ENCODE data around the gene ARID2. TPM values are rescaled to one million over a fixed set of nuclear protein-coding genes. Genes with fewer than 3 reads are reported as not detected.

Gene ARID2
- total and polyA plus RNA-seq, 2 of the 4 experiments (the other 2 are of a cell fraction), result 5.4 to 28.1 TPM

GRCh38 chr12:45898094-45898493 lies 168.6 kb downstream of the ARID2 start:
- Histone ChIP-seq H3K23ac (ENCODE audit: low read depth, low read length) (no peak overlapping the region), H3K14ac (replicated peaks; ENCODE audit: low read depth, low read length) (no peak overlapping the region), H3K79me1 (ENCODE audit: low read depth in 1 of 2, low read length in 2 of 2) (no peaks in the 10 kb centered on the region; a peak in 1 of 4 replicates), H3K9me1 (ENCODE audit: insufficient read depth, low read length) (peaks cover 10% of the 10 kb centered on the region), H3K4ac (ENCODE audit: low read depth, low read length) (no peak overlapping the region), H3K9me3 (ENCODE audit: control insufficient read depth, insufficient read depth, low read length) (no peaks in the 10 kb centered on the region), H2BK15ac (ENCODE audit: low read depth, low read length) (no peak overlapping the region), H3K56ac (ENCODE audit: extremely low read depth, insufficient read depth, low read length) (no peak overlapping the region), H3K36me3 (ENCODE audit: control insufficient read depth, insufficient read depth, low read length) (peaks cover 17% of the 10 kb centered on the region), H2BK5ac (ENCODE audit: low read depth, low read length, poor library complexity, severe bottlenecking) (no peak overlapping the region), H4K5ac (ENCODE audit: low read depth, low read length) (no peak overlapping the region), H2BK20ac (ENCODE audit: low read depth, low read length) (no peak overlapping the region), H3K27me3 (ENCODE audit: control insufficient read depth, insufficient read depth, low read length) (no peaks in the 10 kb centered on the region), H3K18ac (ENCODE audit: low read depth, low read length) (no peak overlapping the region), H2AK9ac (replicated peaks; ENCODE audit: low read depth, low read length, poor library complexity) (no peak overlapping the region), H4K8ac (ENCODE audit: low read depth in 2 of 2, low read length in 2 of 2) (no peak overlapping the region), H3K4me3 (ENCODE audit: insufficient read depth, low read depth, low read length) (no peak overlapping the region), H3K9ac (ENCODE audit: low read depth, low read length) (no peak overlapping the region), H2BK120ac (ENCODE audit: low read depth, low read length) (no peak overlapping the region), H2AFZ (replicated peaks; ENCODE audit: low read length, poor library complexity) (no peak overlapping the region), H3K4me1 (ENCODE audit: control insufficient read depth, insufficient read depth, low read length) (no peaks in the 10 kb centered on the region), H2AK5ac (ENCODE audit: low read depth, low read length) (no peak overlapping the region), H3K27ac (ENCODE audit: insufficient read depth, low read length) (no peak overlapping the region), H4K91ac (ENCODE audit: insufficient read depth, low read depth, low read length) (no peak overlapping the region), H4K20me1 (ENCODE audit: insufficient read depth, low read length) (no peaks in the 10 kb centered on the region), H3K4me2 (ENCODE audit: low read depth, low read length) (no peak overlapping the region)
- BruUV-seq (replicated peaks), result no TSS peak
- TF ChIP-seq POLR2A (IDR thresholded peaks at IDR 0.05; ENCODE audit: low read depth, low read length), result no peak
- no peak for TF ChIP-seq FOS (IDR thresholded peaks at IDR 0.05; ENCODE audit: low read depth, low read length)
- TF ChIP-seq RCOR1 (IDR thresholded peaks at IDR 0.05; ENCODE audit: insufficient replicate concordance, low read length), result no peak
- TF ChIP-seq NFE2L2 (IDR thresholded peaks at IDR 0.05; ENCODE audit: low read depth, low read length), result no peak
- TF ChIP-seq RFX5 (IDR thresholded peaks at IDR 0.05; ENCODE audit: low read depth, low read length), result no peak
- TF ChIP-seq, protein P1, sequence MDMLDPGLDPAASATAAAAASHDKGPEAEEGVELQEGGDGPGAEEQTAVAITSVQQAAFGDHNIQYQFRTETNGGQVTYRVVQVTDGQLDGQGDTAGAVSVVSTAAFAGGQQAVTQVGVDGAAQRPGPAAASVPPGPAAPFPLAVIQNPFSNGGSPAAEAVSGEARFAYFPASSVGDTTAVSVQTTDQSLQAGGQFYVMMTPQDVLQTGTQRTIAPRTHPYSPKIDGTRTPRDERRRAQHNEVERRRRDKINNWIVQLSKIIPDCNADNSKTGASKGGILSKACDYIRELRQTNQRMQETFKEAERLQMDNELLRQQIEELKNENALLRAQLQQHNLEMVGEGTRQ (IDR thresholded peaks at IDR 0.05; ENCODE audit: low read depth, low read length), result no peak
- no peak for TF ChIP-seq MAZ (IDR thresholded peaks at IDR 0.05; ENCODE audit: borderline replicate concordance, low read depth, low read length)
- POLR2A ChIA-PET (ENCODE audit: unreplicated experiment), result no interaction called here
- WGBS, 2 experiments (ENCODE audit: extremely low coverage in 2 of 2, insufficient read length in 1 of 2), result no CpG with 5 or more reads among the region's 1 CpG
- dilution Hi-C loops (cut with HindIII; ENCODE audit: low sequenced_read_pairs, unreplicated experiment), result no loop called here
- intact Hi-C loops (cut with micrococcal nuclease), result no loop called here
- CTCF ChIA-PET, result no interaction called here
- in situ Hi-C loops (cut with MboI; ENCODE audit: low sequenced_read_pairs), result no loop called here
- ATAC-seq (ENCODE audit: low read depth) (no peak), DNase-seq (no peak)
